IPS-18a (cell line): ENCODE data around the gene SLU7.

ENCODE experiments used
- H3K27ac ChIP-seq: one replicate; pipeline ENCODE4 v1.5.1; 2013; ENCODE audit warnings: low read length
- H3K27me3 ChIP-seq: one replicate; pipeline ENCODE4 v1.6.1; 2013; ENCODE audit warnings: mild to moderate bottlenecking, low read length; ENCODE audit not compliant: control insufficient read depth, insufficient read depth
- H3K36me3 ChIP-seq: one replicate; pipeline ENCODE4 v1.6.1; 2013; ENCODE audit warnings: low read depth, low read length; ENCODE audit not compliant: control insufficient read depth
- H3K4me1 ChIP-seq: one replicate; pipeline ENCODE4 v1.6.1; 2013; ENCODE audit warnings: low read depth, low read length; ENCODE audit not compliant: control insufficient read depth
- H3K4me3 ChIP-seq: one replicate; pipeline ENCODE4 v1.5.1; 2013; ENCODE audit warnings: low read length
- H3K9ac ChIP-seq: one replicate; pipeline ENCODE4 v1.6.1; 2013; ENCODE audit warnings: mild to moderate bottlenecking, low read length, moderate library complexity
- H3K9me3 ChIP-seq: one replicate; pipeline ENCODE4 v1.6.1; 2013; ENCODE audit warnings: low read depth, low read length; ENCODE audit not compliant: control insufficient read depth

SLU7 gene

DNA sequence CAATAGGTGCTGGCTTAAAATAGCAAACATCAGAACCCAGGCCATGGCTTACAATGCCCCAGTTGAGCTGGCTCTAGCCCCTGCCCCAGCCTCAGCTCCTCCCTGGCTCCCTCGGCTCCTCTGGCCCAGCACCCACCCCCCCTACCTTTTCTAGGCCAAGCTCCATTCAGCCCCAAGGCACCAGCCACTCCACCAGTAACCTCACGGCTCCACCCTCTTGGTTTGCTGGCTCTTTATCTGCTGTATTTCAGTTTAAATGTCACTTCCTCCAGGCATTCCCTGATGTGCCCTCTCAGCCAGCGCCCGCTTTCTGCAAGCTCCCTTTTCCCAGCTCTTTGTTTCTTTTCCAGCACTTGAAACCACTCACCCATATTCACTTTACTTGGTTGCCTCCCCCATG lies 59.1 kb downstream of the SLU7 start:
- Histone ChIP-seq H3K36me3 (no peaks in the 10 kb centered on the region), H3K4me3 (no peak overlapping the region), H3K4me1 (peaks cover 6% of the 10 kb centered on the region), H3K27me3 (no peaks in the 10 kb centered on the region), H3K9me3 (no peaks in the 10 kb centered on the region), H3K9ac (no peak overlapping the region), H3K27ac (no peak overlapping the region)

DNA sequence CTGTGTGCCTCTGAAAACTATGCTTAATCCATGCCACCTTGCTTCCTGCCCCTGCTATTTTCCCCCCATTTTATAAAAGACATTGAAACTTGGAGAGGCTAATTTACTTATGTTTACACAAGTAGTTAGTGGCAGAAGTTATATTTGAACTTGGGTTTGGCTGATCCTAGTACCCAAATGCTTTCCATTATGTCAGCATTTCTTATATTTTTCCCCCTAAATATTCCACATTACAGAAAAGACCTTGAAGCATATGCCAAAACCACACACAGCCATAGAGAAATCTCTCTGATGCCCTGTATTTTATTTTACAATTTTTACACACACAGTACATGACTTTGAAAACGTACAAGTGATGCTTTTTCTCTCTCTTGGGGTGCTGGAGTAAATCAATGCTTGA lies 59.6 kb downstream of the SLU7 start:
- Histone ChIP-seq H3K27ac (no peak overlapping the region), H3K9ac (no peak overlapping the region), H3K9me3 (no peaks in the 10 kb centered on the region), H3K27me3 (no peaks in the 10 kb centered on the region), H3K4me1 (peaks cover 6% of the 10 kb centered on the region), H3K4me3 (no peak overlapping the region), H3K36me3 (no peaks in the 10 kb centered on the region)

DNA sequence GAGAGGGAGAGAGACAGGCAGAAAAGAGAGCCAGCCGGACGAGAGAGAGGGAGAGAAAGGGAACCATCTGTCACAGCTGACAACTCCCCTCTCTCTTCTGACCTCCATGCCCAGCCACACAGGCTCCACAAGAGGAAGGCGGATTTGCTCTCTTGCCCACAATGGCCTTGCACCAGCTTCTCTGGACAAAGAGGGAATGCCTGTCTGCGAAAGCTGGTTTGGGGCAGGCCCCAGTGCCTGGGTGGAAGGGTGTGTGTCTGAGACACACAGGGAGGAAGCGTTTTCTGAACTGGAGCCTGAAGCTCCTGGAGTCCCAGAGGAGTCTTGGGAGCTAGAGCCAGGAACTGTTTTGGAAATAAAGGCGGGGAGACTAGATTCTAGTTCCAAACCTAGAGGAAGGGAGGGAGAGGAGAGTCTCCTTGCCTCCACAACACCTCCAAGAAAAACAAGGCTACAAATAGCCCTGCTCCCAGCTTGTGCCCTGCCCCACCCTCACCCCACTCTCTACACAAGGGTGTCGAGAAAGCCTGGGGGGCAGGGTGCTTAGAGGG lies 60.9 kb downstream of the SLU7 start:
- H3K36me3 ChIP-seq: no peaks in the 10 kb centered on the region
- H3K9ac ChIP-seq: no peak overlapping the region
- no peaks in the 10 kb centered on the region for H3K27me3 ChIP-seq
- H3K9me3 ChIP-seq: no peaks in the 10 kb centered on the region
- peaks cover 6% of the 10 kb centered on the region for H3K4me1 ChIP-seq
- H3K4me3 ChIP-seq: no peak overlapping the region
- no peak overlapping the region for H3K27ac ChIP-seq

DNA sequence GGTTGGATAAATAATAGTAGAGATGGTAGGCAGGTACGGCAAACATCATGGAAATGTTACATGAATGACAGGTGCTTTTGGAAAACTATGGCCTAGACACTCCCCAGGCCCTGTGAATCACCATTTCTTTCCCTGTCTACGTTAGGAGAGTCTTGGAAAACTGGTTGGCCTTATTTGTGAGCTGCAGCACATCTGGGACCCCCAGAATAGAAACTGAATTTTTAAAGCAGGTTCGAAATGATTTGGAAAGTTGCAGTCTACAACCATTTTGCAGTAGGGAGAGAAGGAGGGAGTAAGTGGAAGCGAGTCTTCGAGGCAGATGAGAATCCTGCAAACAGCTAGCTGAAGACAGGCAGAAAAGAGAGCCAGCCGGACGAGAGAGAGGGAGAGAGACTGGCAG lies 61.5 kb downstream of the SLU7 start:
- no peaks in the 10 kb centered on the region for H3K27me3 ChIP-seq
- no peak overlapping the region for H3K9ac ChIP-seq

DNA sequence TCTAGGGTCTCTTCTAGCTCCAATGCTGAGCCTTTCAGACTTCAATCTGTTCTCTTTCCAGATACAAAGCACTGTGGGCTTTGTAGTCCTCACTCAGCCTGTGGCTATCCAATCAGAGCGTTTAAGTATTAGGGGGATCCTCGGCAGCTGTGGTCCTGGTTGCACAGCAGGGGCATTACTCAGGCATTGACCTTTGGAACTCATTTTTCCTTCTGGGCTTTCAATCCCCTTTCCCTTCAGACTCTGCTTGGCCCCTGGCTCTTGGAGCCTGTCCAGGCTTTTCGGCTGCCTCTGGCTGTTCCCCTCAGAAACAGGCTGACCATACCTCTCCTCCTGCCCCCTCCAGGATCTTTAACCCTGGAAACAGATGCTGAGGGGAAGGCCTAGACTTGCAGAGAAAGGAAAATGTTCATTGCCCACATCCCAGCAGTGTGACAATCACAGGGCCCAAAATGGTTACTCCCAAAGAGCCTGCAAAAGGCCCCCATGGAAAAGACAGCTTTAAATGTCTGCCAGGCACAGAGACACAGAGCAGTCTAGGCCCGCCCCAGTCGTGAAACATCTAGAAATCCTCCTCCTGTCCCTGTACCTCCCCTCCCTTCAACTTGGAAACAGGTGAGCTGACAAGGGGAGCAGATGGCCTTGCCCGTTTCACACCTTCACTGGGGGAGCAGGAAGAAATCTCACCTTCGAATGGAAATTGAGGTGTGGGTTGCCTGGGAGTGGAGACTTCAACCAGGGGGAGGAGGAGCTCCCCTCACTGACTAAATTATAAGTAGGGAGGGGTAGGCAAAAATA lies 62.1 kb downstream of the SLU7 start:
- H3K36me3 ChIP-seq: no peaks in the 10 kb centered on the region
- no peak overlapping the region for H3K27ac ChIP-seq
- H3K27me3 ChIP-seq: no peaks in the 10 kb centered on the region
- no peak overlapping the region for H3K4me3 ChIP-seq
- H3K4me1 ChIP-seq: peaks cover 6% of the 10 kb centered on the region
- no peak overlapping the region for H3K9ac ChIP-seq
- H3K9me3 ChIP-seq: no peaks in the 10 kb centered on the region

More for the DNA sequence above, 61.5 kb downstream of the SLU7 start:
- Histone ChIP-seq H3K9me3 (no peaks in the 10 kb centered on the region), H3K4me1 (peaks cover 6% of the 10 kb centered on the region), H3K27ac (no peak overlapping the region), H3K4me3 (no peak overlapping the region), H3K36me3 (no peaks in the 10 kb centered on the region)

DNA sequence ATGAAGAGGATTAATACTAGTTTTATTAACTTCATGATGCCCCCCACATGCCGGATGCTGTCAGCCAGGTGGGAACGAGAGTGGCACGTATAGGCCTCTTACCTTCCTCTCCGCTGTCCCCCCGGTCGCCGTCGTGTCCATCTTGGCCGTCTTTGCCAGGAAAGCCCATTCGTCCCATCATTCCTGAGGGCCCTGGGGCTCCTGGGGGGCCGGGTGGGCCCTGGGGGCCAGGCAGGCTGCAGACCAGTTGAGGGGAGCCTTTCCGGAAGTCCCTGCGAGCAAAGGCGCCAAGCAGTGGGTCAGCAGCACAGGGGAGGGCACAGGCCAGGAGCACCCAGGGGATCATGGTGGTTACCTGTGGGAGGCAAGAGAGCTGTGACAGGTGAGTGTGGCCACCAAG lies 64.2 kb downstream of the SLU7 start:
- Histone ChIP-seq H3K27me3 (no peaks in the 10 kb centered on the region), H3K9me3 (no peaks in the 10 kb centered on the region), H3K27ac (no peak overlapping the region), H3K4me3 (no peak overlapping the region), H3K4me1 (peaks cover 6% of the 10 kb centered on the region), H3K9ac (no peak overlapping the region), H3K36me3 (no peaks in the 10 kb centered on the region)

DNA sequence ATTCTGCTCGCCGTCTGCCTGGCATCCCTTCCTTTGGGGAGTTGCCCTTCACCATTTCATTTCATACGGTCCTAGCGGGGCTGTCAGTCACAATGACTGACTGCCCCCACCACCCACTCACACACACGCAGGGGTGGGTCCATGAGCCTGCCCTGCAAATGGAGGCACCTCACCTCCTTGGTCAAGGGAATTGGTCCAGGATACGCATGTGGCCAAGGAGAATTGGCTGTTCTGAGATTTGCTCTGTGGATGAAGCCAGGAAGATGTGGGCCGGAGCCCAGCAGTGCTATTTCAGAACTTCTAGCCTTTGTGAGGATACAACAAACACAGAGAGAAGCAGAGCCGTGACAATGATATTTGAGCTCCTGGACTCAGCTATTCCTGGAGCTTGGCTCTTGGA lies 65.5 kb downstream of the SLU7 start:
- Histone ChIP-seq H3K9me3 (no peaks in the 10 kb centered on the region), H3K27ac (no peak overlapping the region), H3K9ac (no peak overlapping the region), H3K4me1 (peaks cover 6% of the 10 kb centered on the region), H3K27me3 (no peaks in the 10 kb centered on the region), H3K4me3 (no peak overlapping the region), H3K36me3 (no peaks in the 10 kb centered on the region)

DNA sequence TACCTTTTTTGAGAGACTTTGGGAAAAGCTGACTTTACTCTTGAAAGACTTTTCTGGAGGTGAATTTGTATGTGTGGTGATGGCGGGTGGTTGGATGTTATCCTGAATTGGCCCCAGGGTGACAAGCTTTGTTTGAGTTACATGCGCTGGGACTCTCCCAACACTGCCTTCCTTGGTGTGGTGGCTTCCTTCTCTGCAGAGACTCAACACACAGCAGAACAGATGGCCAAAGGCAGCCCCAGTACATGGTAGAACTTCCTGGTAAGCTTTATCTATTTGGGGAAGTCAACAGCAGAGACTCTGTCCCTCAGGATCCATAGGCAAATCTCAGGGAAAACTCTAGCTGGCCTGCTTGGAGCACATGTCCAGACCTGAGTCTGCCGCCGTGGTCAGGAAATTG lies 66.6 kb downstream of the SLU7 start:
- Histone ChIP-seq H3K9me3 (no peaks in the 10 kb centered on the region), H3K4me3 (no peak overlapping the region), H3K27ac (no peak overlapping the region), H3K27me3 (no peaks in the 10 kb centered on the region), H3K9ac (no peak overlapping the region), H3K4me1 (peaks cover 6% of the 10 kb centered on the region), H3K36me3 (no peaks in the 10 kb centered on the region)
